H1 (cell line): Measurements from ENCODE around the gene ZNF473. TPM values are rescaled to one million over a fixed set of nuclear protein-coding genes. Genes with fewer than 3 reads are reported as not detected.

Experiments
- polyA plus RNA-seq, 7 experiments: library from polyadenylated mRNA; depleted of rRNA in 3 of 7; stranded (reverse) in 5 of 7; unstranded in 2 of 7; fragments of >200 nt in 5 of 7; fragments of 200-250 nt in 2 of 7; gene quantifications; 1 replicate in 5 of 7; 2 replicates in 1 of 7; 4 replicates in 1 of 7; pipeline versions ENCODE4 v1.2.1 to v1.2.3, GENCODE V29; 2011 to 2013; ENCODE audit warnings: missing spikeins in 2 of 7, mixed read lengths in 2 of 7
- total RNA-seq: library from RNA; stranded (reverse); fragmentation: NEBNext Ultra II Directional; extraction: Animal tissue kit (Norgen Biotek cat#: 25700); gene quantifications from 2 replicates; pipeline ENCODE4 v1.2.1, GENCODE V29; 2021
- TF ChIP-seq, protein P1 (sequence below): fragments of 300-600 bp; sonication (generic); IDR thresholded peaks from 2 replicates; pipeline ENCODE4 v1.7.1; 2012; ENCODE audit warnings: low read length, moderate library complexity, mild to moderate bottlenecking, inconsistent platforms; ENCODE audit not compliant: insufficient replicate concordance

The ZNF473 gene
- total and polyA plus RNA-seq, 2 of the 8 experiments (the other 6 are each of a cell fraction or from before 2014, with no cell fraction given) = 5.2 to 11.7 TPM

DNA sequence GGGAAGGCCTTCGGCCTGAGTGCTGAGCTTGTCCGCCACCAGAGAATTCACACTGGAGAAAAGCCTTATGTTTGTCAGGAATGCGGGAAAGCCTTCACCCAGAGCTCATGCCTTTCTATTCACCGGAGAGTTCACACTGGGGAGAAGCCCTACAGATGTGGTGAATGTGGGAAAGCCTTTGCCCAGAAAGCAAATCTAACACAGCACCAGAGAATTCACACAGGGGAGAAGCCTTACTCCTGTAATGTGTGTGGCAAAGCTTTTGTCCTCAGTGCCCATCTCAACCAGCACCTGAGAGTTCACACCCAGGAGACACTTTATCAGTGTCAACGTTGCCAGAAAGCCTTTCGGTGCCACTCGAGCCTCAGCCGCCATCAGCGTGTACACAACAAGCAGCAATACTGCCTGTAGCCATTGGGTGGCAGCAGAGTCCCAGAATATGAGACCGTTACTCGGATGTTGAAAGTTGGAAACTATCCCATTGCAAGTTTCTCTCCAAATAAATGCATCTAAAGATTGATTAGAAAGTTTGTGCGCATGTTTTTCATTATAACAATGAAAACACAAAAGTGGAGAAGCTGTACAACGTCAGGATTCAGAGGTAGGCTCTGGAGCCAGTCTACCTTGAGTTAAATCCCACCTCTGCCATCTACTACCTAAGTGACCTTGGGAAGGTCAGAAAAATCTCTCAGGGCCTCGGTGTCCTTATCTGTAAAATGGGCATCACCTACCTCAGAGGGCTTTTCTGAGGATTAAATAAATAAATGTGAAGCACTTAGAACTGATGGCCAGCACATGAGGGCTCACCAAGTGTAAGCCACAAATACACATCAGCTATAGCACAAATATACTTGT lies 21.1 kb downstream of the ZNF473 start (continued):
- TF ChIP-seq, protein P1, sequence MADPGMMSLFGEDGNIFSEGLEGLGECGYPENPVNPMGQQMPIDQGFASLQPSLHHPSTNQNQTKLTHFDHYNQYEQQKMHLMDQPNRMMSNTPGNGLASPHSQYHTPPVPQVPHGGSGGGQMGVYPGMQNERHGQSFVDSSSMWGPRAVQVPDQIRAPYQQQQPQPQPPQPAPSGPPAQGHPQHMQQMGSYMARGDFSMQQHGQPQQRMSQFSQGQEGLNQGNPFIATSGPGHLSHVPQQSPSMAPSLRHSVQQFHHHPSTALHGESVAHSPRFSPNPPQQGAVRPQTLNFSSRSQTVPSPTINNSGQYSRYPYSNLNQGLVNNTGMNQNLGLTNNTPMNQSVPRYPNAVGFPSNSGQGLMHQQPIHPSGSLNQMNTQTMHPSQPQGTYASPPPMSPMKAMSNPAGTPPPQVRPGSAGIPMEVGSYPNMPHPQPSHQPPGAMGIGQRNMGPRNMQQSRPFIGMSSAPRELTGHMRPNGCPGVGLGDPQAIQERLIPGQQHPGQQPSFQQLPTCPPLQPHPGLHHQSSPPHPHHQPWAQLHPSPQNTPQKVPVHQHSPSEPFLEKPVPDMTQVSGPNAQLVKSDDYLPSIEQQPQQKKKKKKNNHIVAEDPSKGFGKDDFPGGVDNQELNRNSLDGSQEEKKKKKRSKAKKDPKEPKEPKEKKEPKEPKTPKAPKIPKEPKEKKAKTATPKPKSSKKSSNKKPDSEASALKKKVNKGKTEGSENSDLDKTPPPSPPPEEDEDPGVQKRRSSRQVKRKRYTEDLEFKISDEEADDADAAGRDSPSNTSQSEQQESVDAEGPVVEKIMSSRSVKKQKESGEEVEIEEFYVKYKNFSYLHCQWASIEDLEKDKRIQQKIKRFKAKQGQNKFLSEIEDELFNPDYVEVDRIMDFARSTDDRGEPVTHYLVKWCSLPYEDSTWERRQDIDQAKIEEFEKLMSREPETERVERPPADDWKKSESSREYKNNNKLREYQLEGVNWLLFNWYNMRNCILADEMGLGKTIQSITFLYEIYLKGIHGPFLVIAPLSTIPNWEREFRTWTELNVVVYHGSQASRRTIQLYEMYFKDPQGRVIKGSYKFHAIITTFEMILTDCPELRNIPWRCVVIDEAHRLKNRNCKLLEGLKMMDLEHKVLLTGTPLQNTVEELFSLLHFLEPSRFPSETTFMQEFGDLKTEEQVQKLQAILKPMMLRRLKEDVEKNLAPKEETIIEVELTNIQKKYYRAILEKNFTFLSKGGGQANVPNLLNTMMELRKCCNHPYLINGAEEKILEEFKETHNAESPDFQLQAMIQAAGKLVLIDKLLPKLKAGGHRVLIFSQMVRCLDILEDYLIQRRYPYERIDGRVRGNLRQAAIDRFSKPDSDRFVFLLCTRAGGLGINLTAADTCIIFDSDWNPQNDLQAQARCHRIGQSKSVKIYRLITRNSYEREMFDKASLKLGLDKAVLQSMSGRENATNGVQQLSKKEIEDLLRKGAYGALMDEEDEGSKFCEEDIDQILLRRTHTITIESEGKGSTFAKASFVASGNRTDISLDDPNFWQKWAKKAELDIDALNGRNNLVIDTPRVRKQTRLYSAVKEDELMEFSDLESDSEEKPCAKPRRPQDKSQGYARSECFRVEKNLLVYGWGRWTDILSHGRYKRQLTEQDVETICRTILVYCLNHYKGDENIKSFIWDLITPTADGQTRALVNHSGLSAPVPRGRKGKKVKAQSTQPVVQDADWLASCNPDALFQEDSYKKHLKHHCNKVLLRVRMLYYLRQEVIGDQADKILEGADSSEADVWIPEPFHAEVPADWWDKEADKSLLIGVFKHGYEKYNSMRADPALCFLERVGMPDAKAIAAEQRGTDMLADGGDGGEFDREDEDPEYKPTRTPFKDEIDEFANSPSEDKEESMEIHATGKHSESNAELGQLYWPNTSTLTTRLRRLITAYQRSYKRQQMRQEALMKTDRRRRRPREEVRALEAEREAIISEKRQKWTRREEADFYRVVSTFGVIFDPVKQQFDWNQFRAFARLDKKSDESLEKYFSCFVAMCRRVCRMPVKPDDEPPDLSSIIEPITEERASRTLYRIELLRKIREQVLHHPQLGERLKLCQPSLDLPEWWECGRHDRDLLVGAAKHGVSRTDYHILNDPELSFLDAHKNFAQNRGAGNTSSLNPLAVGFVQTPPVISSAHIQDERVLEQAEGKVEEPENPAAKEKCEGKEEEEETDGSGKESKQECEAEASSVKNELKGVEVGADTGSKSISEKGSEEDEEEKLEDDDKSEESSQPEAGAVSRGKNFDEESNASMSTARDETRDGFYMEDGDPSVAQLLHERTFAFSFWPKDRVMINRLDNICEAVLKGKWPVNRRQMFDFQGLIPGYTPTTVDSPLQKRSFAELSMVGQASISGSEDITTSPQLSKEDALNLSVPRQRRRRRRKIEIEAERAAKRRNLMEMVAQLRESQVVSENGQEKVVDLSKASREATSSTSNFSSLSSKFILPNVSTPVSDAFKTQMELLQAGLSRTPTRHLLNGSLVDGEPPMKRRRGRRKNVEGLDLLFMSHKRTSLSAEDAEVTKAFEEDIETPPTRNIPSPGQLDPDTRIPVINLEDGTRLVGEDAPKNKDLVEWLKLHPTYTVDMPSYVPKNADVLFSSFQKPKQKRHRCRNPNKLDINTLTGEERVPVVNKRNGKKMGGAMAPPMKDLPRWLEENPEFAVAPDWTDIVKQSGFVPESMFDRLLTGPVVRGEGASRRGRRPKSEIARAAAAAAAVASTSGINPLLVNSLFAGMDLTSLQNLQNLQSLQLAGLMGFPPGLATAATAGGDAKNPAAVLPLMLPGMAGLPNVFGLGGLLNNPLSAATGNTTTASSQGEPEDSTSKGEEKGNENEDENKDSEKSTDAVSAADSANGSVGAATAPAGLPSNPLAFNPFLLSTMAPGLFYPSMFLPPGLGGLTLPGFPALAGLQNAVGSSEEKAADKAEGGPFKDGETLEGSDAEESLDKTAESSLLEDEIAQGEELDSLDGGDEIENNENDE = no peak
